CD4-positive, alpha-beta T cell (primary cell): Measurements from ENCODE around the gene TOPAZ1. TPM values are rescaled to one million over a fixed set of nuclear protein-coding genes. Genes with fewer than 3 reads are reported as not detected.
"Not testable (repeated sequence)": the region's sequence is repeated elsewhere in the genome, so short reads cannot be mapped to it uniquely, and the experiment has no call there.

Experiments used
- ATAC-seq: fragments of 200-7000 bp; cut with Tn5 transposase; one replicate; pipeline ENCODE4 v1.10.0; 2022; ENCODE audit warnings: mild to moderate bottlenecking; ENCODE audit not compliant: poor library complexity
- CTCF ChIA-PET: fragments of 350-600 bp; sonication (Branson Sonifier 250); formaldehyde crosslinking; loops from one replicate; lab custom pipeline; 2021; ENCODE audit warnings: antibody characterized with exemption, inconsistent platforms; lab: Charles Lee
- POLR2A ChIA-PET: fragments of 350-600 bp; sonication (Branson Sonifier 250); formaldehyde crosslinking; loops from one replicate; lab custom pipeline; 2021; ENCODE audit warnings: antibody characterized with exemption, inconsistent platforms; lab: Charles Lee
- DNase-seq, 14 experiments: peaks; one replicate each; pipeline ENCODE4 v3.0.0-alpha.2; 2013 to 2020; ENCODE audit warnings: mixed read lengths in 2 of 14
- H3K27ac ChIP-seq, 2 donors: one replicate each; pipeline versions ENCODE4 v1.5.1 to v1.7.0; 2013; ENCODE audit warnings: low read length in 2 of 2, low read depth in 1 of 2, mild to moderate bottlenecking in 1 of 2
- H3K27me3 ChIP-seq, 2 experiments: 1 replicate in 1 of 2; 2 replicates in 1 of 2; pipeline versions ENCODE4 v1.6.1 to v1.7.0; 2013; ENCODE audit warnings: low read length in 2 of 2, control low read depth in 1 of 2, mild to moderate bottlenecking in 1 of 2, moderate library complexity in 1 of 2; ENCODE audit not compliant: insufficient read depth in 2 of 2, control insufficient read depth in 1 of 2
- H3K36me3 ChIP-seq: one replicate; pipeline ENCODE4 v1.6.1; 2013; ENCODE audit warnings: low read length, control low read depth; ENCODE audit not compliant: insufficient read depth
- H3K4me1 ChIP-seq: one replicate; pipeline ENCODE4 v1.6.1; 2013; ENCODE audit warnings: low read length, control low read depth; ENCODE audit not compliant: insufficient read depth
- H3K4me3 ChIP-seq: one replicate; pipeline ENCODE4 v1.5.1; 2013; ENCODE audit warnings: mild to moderate bottlenecking, low read length, moderate library complexity
- H3K9me3 ChIP-seq, 2 experiments: 1 replicate in 1 of 2; 2 replicates in 1 of 2; pipeline versions ENCODE4 v1.6.1 to v1.7.0; 2013; ENCODE audit warnings: low read length in 2 of 2, mild to moderate bottlenecking in 2 of 2, control low read depth in 1 of 2, moderate library complexity in 1 of 2; ENCODE audit not compliant: control insufficient read depth in 1 of 2, insufficient read depth in 1 of 2
- H3K27ac Mint-ChIP-seq: one replicate; pipeline ENCODE4 v1.8.0; 2020; ENCODE audit warnings: mixed read lengths
- H3K27me3 Mint-ChIP-seq: one replicate; pipeline ENCODE4 v1.8.0; 2021; ENCODE audit warnings: mixed read lengths
- H3K36me3 Mint-ChIP-seq: one replicate; pipeline ENCODE4 v1.8.0; 2021; ENCODE audit warnings: low read depth, mixed read lengths
- H3K4me1 Mint-ChIP-seq: one replicate; pipeline ENCODE4 v1.8.0; 2021; ENCODE audit warnings: low read depth, mixed read lengths
- H3K4me3 Mint-ChIP-seq: one replicate; pipeline ENCODE4 v1.8.0; 2020; ENCODE audit warnings: mild to moderate bottlenecking, mixed read lengths
- H3K9me3 Mint-ChIP-seq: one replicate; pipeline ENCODE4 v1.8.0; 2020; ENCODE audit warnings: mixed read lengths
- intact Hi-C, 2 experiments: fragments of 100-400 bp; cut with DNase I in 1 of 2; cut with micrococcal nuclease in 1 of 2; formaldehyde crosslinking; loops; one replicate each; pipeline versions ENCODE4 v1.15.1 to v1.9.0; 2023 to 2025; cut with DNase I, micrococcal nuclease
- total RNA-seq, 174 experiments: library from RNA in 2 of 174; stranded (reverse) in 2 of 174; gene quantifications; one replicate each; pipeline ENCODE4 v1.2.3 and lab custom pipeline; 2021 to 2026
- TF ChIP-seq, protein P1 (sequence below): fragments of 200-600 bp; IDR thresholded peaks from one replicate; pipeline ENCODE4 v1.8.0; 2022; ENCODE audit warnings: antibody characterized with exemption, mild to moderate bottlenecking

TOPAZ1 gene
- total RNA-seq, 2 experiments from 2014 or later, result not detected

- Histone ChIP-seq H3K36me3 (no peaks in the 10 kb centered on the region), H3K4me1 (peaks cover 11% of the 10 kb centered on the region), H3K27me3 (no peaks in the 10 kb centered on the region), H3K27ac (no peak overlapping the region), H3K4me3 (no peak overlapping the region), H3K9me3 (no peaks in the 10 kb centered on the region)
- POLR2A ChIA-PET, result no interaction called here
- no peak overlapping the region for H3K27ac Mint-ChIP-seq
- H3K4me1 Mint-ChIP-seq, result peaks cover 23% of the 10 kb centered on the region
- no peaks in the 10 kb centered on the region for H3K27me3 Mint-ChIP-seq
- ATAC-seq, result no peak
- peaks cover 6% of the 10 kb centered on the region for H3K36me3 Mint-ChIP-seq
- TF ChIP-seq, protein P1, sequence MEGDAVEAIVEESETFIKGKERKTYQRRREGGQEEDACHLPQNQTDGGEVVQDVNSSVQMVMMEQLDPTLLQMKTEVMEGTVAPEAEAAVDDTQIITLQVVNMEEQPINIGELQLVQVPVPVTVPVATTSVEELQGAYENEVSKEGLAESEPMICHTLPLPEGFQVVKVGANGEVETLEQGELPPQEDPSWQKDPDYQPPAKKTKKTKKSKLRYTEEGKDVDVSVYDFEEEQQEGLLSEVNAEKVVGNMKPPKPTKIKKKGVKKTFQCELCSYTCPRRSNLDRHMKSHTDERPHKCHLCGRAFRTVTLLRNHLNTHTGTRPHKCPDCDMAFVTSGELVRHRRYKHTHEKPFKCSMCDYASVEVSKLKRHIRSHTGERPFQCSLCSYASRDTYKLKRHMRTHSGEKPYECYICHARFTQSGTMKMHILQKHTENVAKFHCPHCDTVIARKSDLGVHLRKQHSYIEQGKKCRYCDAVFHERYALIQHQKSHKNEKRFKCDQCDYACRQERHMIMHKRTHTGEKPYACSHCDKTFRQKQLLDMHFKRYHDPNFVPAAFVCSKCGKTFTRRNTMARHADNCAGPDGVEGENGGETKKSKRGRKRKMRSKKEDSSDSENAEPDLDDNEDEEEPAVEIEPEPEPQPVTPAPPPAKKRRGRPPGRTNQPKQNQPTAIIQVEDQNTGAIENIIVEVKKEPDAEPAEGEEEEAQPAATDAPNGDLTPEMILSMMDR, result no peak
- CTCF ChIA-PET, result interaction anchor here (0.9 kb wide), 1 partner anchor 135 kb away, joined by 4 read pairs; no protein-coding TSS in a partner anchor
- H3K4me3 Mint-ChIP-seq, result no peak overlapping the region
- intact Hi-C loops, result no loop called here
- DNase-seq, result no peak
- no peaks in the 10 kb centered on the region for H3K9me3 Mint-ChIP-seq
These were observed 101.7 kb downstream of the TOPAZ1 start for GRCh38 chr3:44343421-44343820.

DNA sequence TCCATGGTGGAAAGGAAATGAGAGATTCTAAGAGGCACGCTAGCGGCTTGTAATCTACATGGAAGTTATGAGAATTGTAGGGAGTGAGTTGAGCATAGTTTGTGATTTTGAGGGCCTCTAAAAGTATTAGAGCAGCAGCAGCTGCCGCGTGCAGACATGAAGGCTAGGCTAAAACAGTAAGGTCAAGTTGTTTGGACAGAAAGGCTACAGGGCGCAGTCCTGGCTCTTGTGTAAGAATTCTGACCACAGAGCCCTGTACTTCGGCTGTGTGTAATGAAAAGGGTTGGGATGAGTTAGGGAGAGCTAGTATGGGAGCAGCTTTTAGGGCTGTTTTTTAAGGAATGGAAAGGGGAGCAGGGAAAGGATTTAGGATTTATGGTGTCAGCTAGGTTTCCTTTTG lies 104.9 kb downstream of the TOPAZ1 start:
- DNase-seq, CTCF ChIA-PET, POLR2A ChIA-PET: not testable (repeated sequence)

GRCh38 chr3:44348993-44349392 lies 107.3 kb downstream of the TOPAZ1 start:
- Mint-ChIP-seq H3K9me3 (no peaks in the 10 kb centered on the region), H3K27me3 (no peaks in the 10 kb centered on the region), H3K4me1 (peaks cover 23% of the 10 kb centered on the region), H3K4me3 (no peak overlapping the region), H3K27ac (no peak overlapping the region), H3K36me3 (peaks cover 10% of the 10 kb centered on the region)
- Histone ChIP-seq H3K9me3 (no peaks in the 10 kb centered on the region), H3K4me1 (no peaks in the 10 kb centered on the region), H3K27ac (no peak overlapping the region), H3K27me3 (no peaks in the 10 kb centered on the region), H3K36me3 (no peaks in the 10 kb centered on the region), H3K4me3 (no peak overlapping the region)
- ChIA-PET CTCF (no interaction called here), POLR2A (no interaction called here)
- no peak for DNase-seq
- ATAC-seq, result no peak
- intact Hi-C loops, result no loop called here
- TF ChIP-seq, protein P1, result no peak

More for the DNA sequence above, 104.9 kb downstream of the TOPAZ1 start:
- H3K4me3 ChIP-seq, intact Hi-C loops, H3K27ac Mint-ChIP-seq, ATAC-seq, H3K27me3 ChIP-seq, H3K4me1 ChIP-seq, H3K27ac ChIP-seq, H3K27me3 Mint-ChIP-seq, H3K36me3 Mint-ChIP-seq, H3K4me3 Mint-ChIP-seq, H3K36me3 ChIP-seq, H3K9me3 Mint-ChIP-seq, H3K9me3 ChIP-seq: not testable (repeated sequence)
- H3K4me1 Mint-ChIP-seq, result peaks cover 23% of the 10 kb centered on the region

DNA sequence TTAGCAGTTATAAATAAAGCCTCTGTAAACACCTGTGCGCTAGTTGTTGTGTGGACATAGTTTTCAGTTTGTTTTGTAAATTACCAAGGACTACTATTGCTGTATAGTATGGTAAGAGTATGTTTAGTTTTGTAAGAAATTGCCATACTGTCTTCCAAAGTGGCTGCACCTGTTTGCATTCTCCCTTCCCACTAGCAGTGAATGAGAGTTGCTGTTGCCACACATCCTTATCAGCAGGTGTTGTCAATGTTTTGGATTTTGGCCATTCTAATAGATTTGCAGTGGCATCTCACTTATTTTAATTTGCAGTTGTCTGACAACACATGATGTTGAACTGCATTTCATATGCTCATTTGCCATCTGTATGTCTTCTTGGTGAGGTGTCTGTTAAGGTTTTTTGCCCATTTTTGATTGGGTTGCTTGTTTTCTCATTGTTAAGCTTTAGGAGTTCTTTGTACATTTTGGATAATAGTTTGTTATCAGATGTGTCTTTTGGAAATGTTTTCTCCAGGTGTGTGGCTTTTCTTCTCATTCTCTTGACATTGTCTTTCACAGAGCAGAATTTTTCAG lies 111.8 kb downstream of the TOPAZ1 start:
- TF ChIP-seq, protein P1, result no peak
- H3K4me3 Mint-ChIP-seq, result no peak overlapping the region
- H3K4me1 Mint-ChIP-seq, result peaks cover 21% of the 10 kb centered on the region
- ATAC-seq (no peak), DNase-seq (no peak)
- ChIA-PET POLR2A (no interaction called here), CTCF (no interaction called here)
- intact Hi-C loops, result no loop called here
- H3K4me3 ChIP-seq, result no peak overlapping the region
- no peaks in the 10 kb centered on the region for H3K9me3 ChIP-seq
- H3K36me3 ChIP-seq, result peaks cover 4% of the 10 kb centered on the region
- no peaks in the 10 kb centered on the region for H3K27me3 Mint-ChIP-seq
- H3K27ac ChIP-seq, result no peak overlapping the region
- H3K27ac Mint-ChIP-seq, result no peak overlapping the region
- H3K9me3 Mint-ChIP-seq, result no peaks in the 10 kb centered on the region
- H3K36me3 Mint-ChIP-seq, result peaks cover 44% of the 10 kb centered on the region
- no peaks in the 10 kb centered on the region for H3K4me1 ChIP-seq
- no peaks in the 10 kb centered on the region for H3K27me3 ChIP-seq
